BJ (cell line): ENCODE data around the gene UBASH3B. TPM values are rescaled to one million over a fixed set of nuclear protein-coding genes. Genes with fewer than 3 reads are reported as not detected.

ENCODE experiments used
- CTCF ChIA-PET: fragments of 350-600 bp; formaldehyde crosslinking; extraction: SDS; loops from one replicate; lab custom pipeline; 2021; ENCODE audit warnings: antibody characterized with exemption, inconsistent platforms; lab: Yijun Ruan, JAX
- POLR2A ChIA-PET: fragments of 300-600 bp; sonication (Branson Sonifier 250); formaldehyde crosslinking; extraction: SDS; loops from one replicate; lab custom pipeline; 2021; ENCODE audit warnings: antibody characterized with exemption; lab: Charles Lee
- DNase-seq: peaks from one replicate; pipeline ENCODE4 v3.0.0-alpha.2; 2011; ENCODE audit warnings: low read depth
- H3K27me3 ChIP-seq: 2 replicates; pipeline ENCODE4 v1.6.0; 2011; ENCODE audit warnings: low read length; ENCODE audit not compliant: control insufficient read depth, insufficient read depth
- H3K36me3 ChIP-seq: 2 replicates; pipeline ENCODE4 v1.5.1; 2011; ENCODE audit warnings: low read length; ENCODE audit not compliant: control insufficient read depth, insufficient read depth
- H3K4me3 ChIP-seq: 2 replicates; pipeline ENCODE4 v1.5.1; 2011; ENCODE audit warnings: low read depth, mild to moderate bottlenecking, control low read depth, low read length
- polyA plus RNA-seq: library from polyadenylated mRNA; depleted of rRNA; stranded (reverse); fragments of >200 nt; gene quantifications from 2 replicates; pipeline ENCODE4 v1.2.3, GENCODE V29; 2011
- TF ChIP-seq, protein P1 (sequence below): IDR thresholded peaks from 2 replicates; pipeline ENCODE4 v1.5.1; 2011; ENCODE audit warnings: low read depth, mild to moderate bottlenecking, control low read depth, inconsistent platforms, low read length, moderate library complexity; ENCODE audit not compliant: insufficient read depth

UBASH3B gene
- polyA plus RNA-seq, 1 experiment = 28.4 TPM

DNA sequence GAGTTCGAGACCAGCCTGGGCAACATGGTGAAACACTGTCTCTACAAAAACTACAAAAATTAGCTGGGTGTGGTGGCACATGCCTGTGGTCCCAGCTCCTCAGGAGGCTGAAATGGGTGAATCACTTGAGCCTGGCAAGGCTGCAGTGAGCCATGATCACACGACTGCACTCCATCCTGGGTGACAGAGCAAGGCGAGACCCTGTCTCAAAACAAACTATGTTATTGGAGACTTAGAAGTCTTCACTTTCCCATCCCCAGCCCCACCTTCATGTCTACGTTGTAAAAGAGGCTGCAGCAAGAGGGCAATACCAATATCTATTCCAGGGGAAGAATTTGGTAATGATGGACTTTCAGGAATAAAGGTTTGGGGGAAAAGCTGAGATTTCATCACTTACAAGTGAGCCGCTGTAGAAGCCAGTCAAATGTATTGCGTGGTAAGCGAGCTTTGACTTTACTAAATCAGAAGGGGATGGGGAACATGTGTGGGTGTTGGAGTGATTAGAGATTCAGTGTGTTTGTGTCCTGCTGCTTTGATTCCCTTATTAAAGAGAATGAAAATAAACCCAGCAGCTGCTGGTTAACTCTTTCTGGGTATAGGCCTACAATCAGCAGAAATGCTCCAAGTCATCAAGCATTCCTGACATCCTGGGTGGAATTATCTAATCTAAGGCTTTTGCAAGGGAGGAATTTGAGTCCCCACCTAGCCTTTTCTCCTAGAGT lies 53.7 kb downstream of the UBASH3B start:
- DNase-seq = no peak
- TF ChIP-seq, protein P1, sequence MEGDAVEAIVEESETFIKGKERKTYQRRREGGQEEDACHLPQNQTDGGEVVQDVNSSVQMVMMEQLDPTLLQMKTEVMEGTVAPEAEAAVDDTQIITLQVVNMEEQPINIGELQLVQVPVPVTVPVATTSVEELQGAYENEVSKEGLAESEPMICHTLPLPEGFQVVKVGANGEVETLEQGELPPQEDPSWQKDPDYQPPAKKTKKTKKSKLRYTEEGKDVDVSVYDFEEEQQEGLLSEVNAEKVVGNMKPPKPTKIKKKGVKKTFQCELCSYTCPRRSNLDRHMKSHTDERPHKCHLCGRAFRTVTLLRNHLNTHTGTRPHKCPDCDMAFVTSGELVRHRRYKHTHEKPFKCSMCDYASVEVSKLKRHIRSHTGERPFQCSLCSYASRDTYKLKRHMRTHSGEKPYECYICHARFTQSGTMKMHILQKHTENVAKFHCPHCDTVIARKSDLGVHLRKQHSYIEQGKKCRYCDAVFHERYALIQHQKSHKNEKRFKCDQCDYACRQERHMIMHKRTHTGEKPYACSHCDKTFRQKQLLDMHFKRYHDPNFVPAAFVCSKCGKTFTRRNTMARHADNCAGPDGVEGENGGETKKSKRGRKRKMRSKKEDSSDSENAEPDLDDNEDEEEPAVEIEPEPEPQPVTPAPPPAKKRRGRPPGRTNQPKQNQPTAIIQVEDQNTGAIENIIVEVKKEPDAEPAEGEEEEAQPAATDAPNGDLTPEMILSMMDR = no peak
- no peaks in the 10 kb centered on the region for H3K27me3 ChIP-seq
- ChIA-PET POLR2A (interaction anchor here (1.3 kb wide), 1 partner anchor 12 kb away, joined by 3 read pairs; no protein-coding TSS in a partner anchor), CTCF (interaction anchor here (0.6 to 1.7 kb wide), 7 partner anchors 9 to 145 kb away, joined by 3 to 7 read pairs (median 3); no protein-coding TSS in a partner anchor)
- H3K36me3 ChIP-seq = no peaks in the 10 kb centered on the region
- no peak overlapping the region for H3K4me3 ChIP-seq

DNA sequence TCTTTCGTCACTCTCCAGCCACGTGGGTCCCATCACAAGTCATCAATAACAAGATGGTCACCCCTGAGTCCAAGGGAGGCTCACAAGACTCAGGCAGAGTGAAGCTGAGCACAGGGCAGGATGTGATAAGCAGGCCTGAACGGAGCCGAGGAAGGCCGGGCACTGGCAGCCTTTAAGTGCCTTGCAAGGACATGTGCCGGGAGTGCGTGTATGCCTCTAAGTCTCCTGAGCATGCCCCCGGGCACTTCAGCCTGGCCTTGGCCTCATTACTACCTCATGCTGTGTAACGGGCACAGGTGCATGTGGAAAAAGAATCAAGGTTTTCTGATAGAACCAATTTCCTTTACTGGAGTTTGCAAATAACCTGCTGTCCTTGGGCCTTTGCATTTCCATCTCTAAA lies 55.8 kb downstream of the UBASH3B start:
- H3K36me3 ChIP-seq = peaks cover 2% of the 10 kb centered on the region; the same call in 1 of the 2 replicates
- no peaks in the 10 kb centered on the region for H3K27me3 ChIP-seq
- ChIA-PET POLR2A (no interaction called here), CTCF (interaction anchor here (0.8 to 2.3 kb wide), 2 partner anchors 61 to 70 kb away, joined by 3 to 10 read pairs; no protein-coding TSS in a partner anchor)
- no peak for DNase-seq
- TF ChIP-seq, protein P1 = no peak
- H3K4me3 ChIP-seq = no peak overlapping the region

DNA sequence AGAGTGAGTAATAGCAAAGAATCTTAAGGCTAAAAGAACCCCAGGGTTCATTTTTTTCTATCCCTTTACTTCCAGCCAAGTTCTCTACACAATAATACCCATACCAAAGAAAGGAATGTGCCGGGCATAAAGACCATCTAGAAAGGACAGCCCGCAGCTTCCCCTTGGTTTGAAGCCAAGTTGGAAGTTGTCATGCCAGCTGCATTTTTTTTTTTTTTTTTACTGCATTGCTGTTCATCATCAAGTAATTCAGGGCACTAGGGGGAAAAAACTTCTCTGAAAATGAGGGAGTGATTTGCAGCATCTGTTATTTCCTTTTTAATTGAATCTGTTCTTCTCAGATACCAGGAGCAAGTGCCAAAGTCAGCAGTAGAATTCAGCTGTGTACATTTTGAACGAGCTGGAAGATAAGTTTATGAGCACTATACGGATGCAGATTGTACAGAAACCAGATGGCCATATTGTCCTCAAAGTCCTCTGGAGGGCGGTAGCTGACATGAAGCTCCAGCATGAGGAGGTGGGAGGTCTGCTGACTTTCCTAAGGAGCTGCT lies 56.4 kb downstream of the UBASH3B start:
- Histone ChIP-seq H3K4me3 (no peak overlapping the region), H3K36me3 (peaks cover 2% of the 10 kb centered on the region; the same call in 1 of the 2 replicates), H3K27me3 (no peaks in the 10 kb centered on the region)
- ChIA-PET CTCF (interaction anchor here (0.8 to 2.3 kb wide), 4 partner anchors 9 to 70 kb away, joined by 3 to 10 read pairs (median 4); no protein-coding TSS in a partner anchor), POLR2A (no interaction called here)
- TF ChIP-seq, protein P1 = peak; percentile 27; the same call in 1 of the 2 replicates
- no peak for DNase-seq

DNA sequence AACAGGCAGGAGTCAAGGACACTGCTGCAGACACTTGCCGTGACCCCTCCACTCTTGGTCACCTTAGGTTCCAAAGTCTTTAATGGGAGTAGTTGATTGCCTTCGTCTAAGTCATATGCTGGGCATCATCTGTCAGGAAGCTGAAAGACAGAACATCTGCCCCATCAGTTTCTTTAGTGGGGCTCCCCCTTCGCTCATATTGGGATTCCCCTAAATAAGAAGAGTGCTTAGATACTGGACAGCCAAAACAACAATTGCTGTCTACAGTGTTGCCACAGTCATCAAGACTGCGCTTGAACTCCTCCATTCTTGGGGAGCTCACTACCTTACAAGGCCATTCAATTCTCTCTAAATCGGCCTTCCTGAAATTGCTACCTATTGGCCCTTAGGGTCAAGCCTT lies 58.5 kb downstream of the UBASH3B start:
- ChIA-PET CTCF (interaction anchor here (0.9 to 2.3 kb wide), 2 partner anchors 16 to 68 kb away, joined by 3 to 10 read pairs; no protein-coding TSS in a partner anchor), POLR2A (no interaction called here)
- TF ChIP-seq, protein P1 = no peak

DNA sequence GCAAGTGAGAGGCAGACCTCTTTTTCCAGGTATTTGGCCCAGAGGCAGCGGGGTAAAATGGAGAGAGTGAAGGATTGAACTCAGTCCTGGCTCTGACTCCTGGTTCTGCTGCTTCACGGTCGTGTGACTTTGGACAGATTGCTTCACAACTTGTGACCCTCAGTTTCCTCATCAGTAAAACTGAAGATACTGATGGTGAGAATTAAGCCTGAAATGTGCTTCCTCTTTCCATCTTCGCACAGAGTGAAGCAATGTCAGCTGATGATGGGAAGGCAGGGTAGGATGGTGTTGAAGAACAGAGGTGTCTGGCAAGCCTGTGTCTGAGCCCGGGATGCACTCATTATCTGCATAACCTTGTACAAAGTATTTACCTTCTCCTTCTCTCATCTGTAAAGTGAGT lies 59.0 kb downstream of the UBASH3B start:
- no peak for DNase-seq
- H3K36me3 ChIP-seq = peaks cover 2% of the 10 kb centered on the region; the same call in 1 of the 2 replicates
- ChIA-PET CTCF (interaction anchor here (0.5 kb wide), 1 partner anchor 103 kb away, joined by 3 read pairs; no protein-coding TSS in a partner anchor), POLR2A (no interaction called here)
- no peak overlapping the region for H3K4me3 ChIP-seq
- H3K27me3 ChIP-seq = no peaks in the 10 kb centered on the region
- TF ChIP-seq, protein P1 = no peak

More for the DNA sequence above, 58.5 kb downstream of the UBASH3B start:
- peaks cover 2% of the 10 kb centered on the region; the same call in 1 of the 2 replicates for H3K36me3 ChIP-seq
- no peak overlapping the region for H3K4me3 ChIP-seq
- H3K27me3 ChIP-seq = no peaks in the 10 kb centered on the region
- no peak for DNase-seq
